HEK293T (cell line): ENCODE data around the gene GPR37L1.
"Not testable (repeated sequence)": the region's sequence is repeated elsewhere in the genome, so short reads cannot be mapped to it uniquely, and the experiment has no call there.

Experiments
- CTCF ChIA-PET: fragments of 350-600 bp; formaldehyde crosslinking; extraction: SDS; loops from one replicate; lab custom pipeline; 2021; ENCODE audit warnings: antibody characterized with exemption, inconsistent platforms; lab: Yijun Ruan, JAX
- POLR2A ChIA-PET: fragments of 350-600 bp; formaldehyde crosslinking; extraction: SDS; loops from one replicate; lab custom pipeline; 2020; ENCODE audit warnings: antibody characterized with exemption, inconsistent platforms; lab: Yijun Ruan, JAX
- DNase-seq: peaks from one replicate; pipeline ENCODE4 v3.0.0; 2012; ENCODE audit warnings: mixed read lengths; ENCODE audit errors: extremely low spot score
- ARNT ChIP-seq: fragments of 450-650 bp; IDR thresholded peaks from 2 replicates; pipeline ENCODE4 v1.6.1; 2017; ENCODE audit warnings: mild to moderate bottlenecking
- BHLHE40 ChIP-seq: fragments of 450-650 bp; IDR thresholded peaks from 2 replicates; pipeline ENCODE4 v1.6.1; 2016; ENCODE audit warnings: mild to moderate bottlenecking, moderate library complexity, borderline replicate concordance
- CTBP1 ChIP-seq: fragments of 450-650 bp; IDR thresholded peaks from 2 replicates; pipeline ENCODE4 v1.6.1; 2016; ENCODE audit warnings: borderline replicate concordance
- ELF4 ChIP-seq: fragments of 450-650 bp; IDR thresholded peaks from 2 replicates; pipeline ENCODE4 v1.6.1; 2017; ENCODE audit warnings: antibody characterized with exemption
- FOXA1 ChIP-seq: fragments of 450-650 bp; IDR thresholded peaks from 2 replicates; pipeline ENCODE4 v1.6.1; 2016; ENCODE audit warnings: mild to moderate bottlenecking
- FOXK2 ChIP-seq: fragments of 450-650 bp; IDR thresholded peaks from 2 replicates; pipeline ENCODE4 v1.6.1; 2016; ENCODE audit warnings: mild to moderate bottlenecking
- FOXM1 ChIP-seq: fragments of 450-650 bp; IDR thresholded peaks from 2 replicates; pipeline ENCODE4 v1.6.1; 2017; ENCODE audit warnings: mild to moderate bottlenecking, borderline replicate concordance
- L3MBTL2 ChIP-seq: fragments of 450-650 bp; conservative IDR thresholded peaks from 2 replicates; pipeline ENCODE4 v1.6.1; 2016; ENCODE audit warnings: mild to moderate bottlenecking
- LEF1 ChIP-seq: fragments of 450-650 bp; IDR thresholded peaks from 2 replicates; pipeline ENCODE4 v1.6.1; 2017; ENCODE audit warnings: mild to moderate bottlenecking, borderline replicate concordance
- NFRKB ChIP-seq: fragments of 450-650 bp; IDR thresholded peaks from 2 replicates; pipeline ENCODE4 v1.6.1; 2016; ENCODE audit warnings: mild to moderate bottlenecking, moderate library complexity
- PKNOX1 ChIP-seq: fragments of 450-650 bp; IDR thresholded peaks from 2 replicates; pipeline ENCODE4 v1.6.1; 2016
- SP1 ChIP-seq: fragments of 450-650 bp; IDR thresholded peaks from 2 replicates; pipeline ENCODE4 v1.6.1; 2017
- SUZ12 ChIP-seq: fragments of 450-650 bp; IDR thresholded peaks from 2 replicates; pipeline ENCODE4 v1.6.1; 2016; ENCODE audit warnings: mild to moderate bottlenecking
- TARDBP ChIP-seq: fragments of 450-650 bp; IDR thresholded peaks from 2 replicates; pipeline ENCODE4 v1.6.1; 2016
- ZNF384 ChIP-seq: fragments of 450-650 bp; IDR thresholded peaks from 2 replicates; pipeline ENCODE4 v1.6.1; 2016

Gene GPR37L1

GRCh38 chr1:202135221-202135721 lies 12.6 kb downstream of the GPR37L1 start:
- ChIA-PET POLR2A (interaction anchor here (3.3 kb wide), 1 partner anchor 9 kb away, joined by 14 read pairs; the partner anchor contains the start of gene ARL8A), CTCF (interaction anchor here (0.6 to 2.5 kb wide), 12 partner anchors 8 to 261 kb away, joined by 3 to 16 read pairs (median 4); no protein-coding TSS in a partner anchor)
- TF ChIP-seq ZNF384: no peak
- TF ChIP-seq PKNOX1: no peak
- TF ChIP-seq TARDBP: no peak
- no peak for TF ChIP-seq LEF1
- TF ChIP-seq CTBP1: no peak
- no peak for TF ChIP-seq ARNT
- DNase-seq: peak; percentile 90

DNA sequence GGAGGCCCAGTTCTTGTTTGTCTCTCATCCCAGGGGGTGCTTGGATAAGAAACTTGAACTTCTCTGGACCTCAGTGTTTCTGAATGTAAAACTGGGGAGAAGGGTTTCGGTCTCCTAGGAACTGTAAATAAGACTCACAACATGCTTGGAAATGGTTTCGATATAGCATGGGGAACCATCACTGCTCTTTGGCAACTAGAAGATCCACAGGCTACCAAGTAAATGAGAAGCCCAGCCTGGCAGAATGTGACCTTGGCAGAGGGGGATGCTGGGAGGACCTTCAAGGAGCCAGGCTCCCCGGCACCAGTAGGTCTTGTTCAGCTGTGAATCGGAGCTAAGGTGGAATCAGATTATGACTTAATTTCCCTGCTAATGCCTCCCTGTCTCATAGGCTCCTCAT lies 18.1 kb downstream of the GPR37L1 start:
- POLR2A ChIA-PET: no interaction called here
- TF ChIP-seq L3MBTL2 (no peak), ARNT (no peak), NFRKB (no peak), FOXA1 (no peak)
- CTCF ChIA-PET: interaction anchor here (0.6 kb wide), 1 partner anchor 264 kb away, joined by 6 read pairs; no protein-coding TSS in a partner anchor
- no peak for DNase-seq

- DNase-seq, CTCF ChIA-PET, POLR2A ChIA-PET: not testable (repeated sequence)
These were observed 18.8 kb downstream of the GPR37L1 start for GRCh38 chr1:202141468-202141867.

DNA sequence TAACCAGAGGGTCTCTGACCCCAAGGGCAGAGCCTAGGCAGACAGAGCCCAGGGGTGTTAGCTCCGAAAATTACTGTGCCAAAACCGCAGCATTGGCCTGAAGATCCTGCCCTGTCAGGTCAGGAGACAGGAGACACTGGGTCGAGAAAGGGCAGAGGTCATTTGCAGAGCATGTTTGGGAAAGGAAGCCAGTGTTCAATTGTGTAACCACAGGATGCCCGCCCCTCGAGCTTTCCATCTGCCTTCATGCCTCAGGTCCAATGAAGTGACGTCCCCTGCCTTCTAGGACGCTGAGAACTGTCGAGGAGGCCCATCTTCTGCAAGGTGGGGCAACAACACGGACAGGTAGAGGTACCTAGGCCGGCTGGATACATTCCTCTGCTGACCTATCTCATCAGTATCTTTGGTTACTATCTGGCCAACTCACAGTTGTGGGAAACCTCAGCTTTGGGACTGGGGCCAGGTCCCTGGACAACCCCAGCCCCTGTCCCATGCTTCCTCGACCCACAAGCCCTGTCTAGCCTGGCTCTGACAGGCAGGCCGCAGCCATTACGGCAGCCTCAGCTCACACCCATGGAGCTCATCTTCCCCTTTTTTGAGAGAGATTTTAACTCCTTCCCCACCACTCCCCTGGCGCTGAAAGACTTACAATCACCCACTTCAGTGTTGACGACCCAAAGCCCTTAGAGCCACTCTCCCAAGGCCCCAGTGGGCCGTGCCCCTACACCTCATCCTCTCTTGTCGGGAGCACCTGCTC lies 20.5 kb downstream of the GPR37L1 start:
- DNase-seq: no peak
- POLR2A ChIA-PET: interaction anchor here (0.9 to 3.4 kb wide), 4 partner anchors 8 to 199 kb away, joined by 3 to 14 read pairs (median 6); partner anchors contain the start of gene UBE2T
- CTCF ChIA-PET: interaction anchor here (0.9 to 1.0 kb wide), 2 partner anchors 8 to 11 kb away, joined by 3 to 5 read pairs; no protein-coding TSS in a partner anchor

GRCh38 chr1:202143768-202144401 lies 21.2 kb downstream of the GPR37L1 start:
- no peak for TF ChIP-seq TARDBP
- TF ChIP-seq ARNT: no peak
- TF ChIP-seq NFRKB: no peak
- TF ChIP-seq FOXK2: no peak
- no peak for TF ChIP-seq LEF1
- TF ChIP-seq SUZ12: no peak
- TF ChIP-seq ZNF384: no peak
- no peak for TF ChIP-seq SP1
- no peak for TF ChIP-seq FOXM1
- no peak for TF ChIP-seq ELF4
- TF ChIP-seq PKNOX1: no peak
- peak; percentile 48 for DNase-seq
- ChIA-PET POLR2A (interaction anchor here (0.9 to 3.4 kb wide), 4 partner anchors 8 to 198 kb away, joined by 3 to 14 read pairs (median 6); partner anchors contain the start of gene UBE2T), CTCF (interaction anchor here (0.9 to 1.1 kb wide), 4 partner anchors 8 to 43 kb away, joined by 3 to 6 read pairs (median 4); no protein-coding TSS in a partner anchor)

More for the DNA sequence above, 20.5 kb downstream of the GPR37L1 start:
- TF ChIP-seq TARDBP: no peak
- TF ChIP-seq PKNOX1: peak; percentile 37; the same call in 1 of the 2 replicates

- DNase-seq: peak; percentile 85
- TF ChIP-seq FOXK2 (no peak), L3MBTL2 (no peak; the same call in 1 of the 2 replicates), FOXA1 (no peak), ZNF384 (no peak), PKNOX1 (no peak), SP1 (no peak), LEF1 (no peak), TARDBP (no peak), BHLHE40 (no peak), SUZ12 (no peak)
- ChIA-PET CTCF (interaction anchor here (1.0 to 1.1 kb wide), 2 partner anchors 10 to 43 kb away, joined by 3 to 6 read pairs; no protein-coding TSS in a partner anchor), POLR2A (interaction anchor here (2.5 to 3.4 kb wide), 2 partner anchors 9 to 10 kb away, joined by 9 to 14 read pairs; no protein-coding TSS in a partner anchor)
These were observed 21.8 kb downstream of the GPR37L1 start, which contains the start of gene ARL8A for GRCh38 chr1:202144402-202145067. ARL8A (minus strand) TSS chr1:202144737; CDS start chr1:202144572, 165 bp downstream.
